K562 (cell line): ENCODE measurements around the gene DHRS11. TPM values are rescaled to one million over a fixed set of nuclear protein-coding genes. Genes with fewer than 3 reads are reported as not detected.

Experiments
- CHD4 ChIP-seq: fragments of 200-600 bp; sonication (generic); IDR thresholded peaks from 3 replicates; pipeline ENCODE4 v1.6.1; 2012; ENCODE audit warnings: low read depth, mild to moderate bottlenecking, mixed read lengths, low read length, inconsistent platforms; ENCODE audit not compliant: insufficient read depth, insufficient replicate concordance, poor library complexity, severe bottlenecking
- CTBP1 ChIP-seq: fragments of 450-650 bp; IDR thresholded peaks from 2 replicates; pipeline ENCODE4 v1.6.1; 2016; ENCODE audit warnings: borderline replicate concordance
- EP400 ChIP-seq: fragments of 450-650 bp; IDR thresholded peaks from 2 replicates; pipeline ENCODE4 v1.6.1; 2017; ENCODE audit warnings: antibody characterized with exemption, mild to moderate bottlenecking, moderate library complexity
- FIP1L1 ChIP-seq: fragments of 200-400 bp; formaldehyde crosslinking; IDR thresholded peaks from 2 replicates; pipeline ENCODE4 v1.6.1; 2018; ENCODE audit warnings: mild to moderate bottlenecking, low read depth, low read length; ENCODE audit not compliant: poor library complexity, severe bottlenecking
- FOXP4 ChIP-seq: sonication (generic); formaldehyde crosslinking; IDR thresholded peaks from 2 replicates; pipeline ENCODE4 v1.8.0; 2022; ENCODE audit warnings: mild to moderate bottlenecking, missing genetic modification reagents, borderline replicate concordance
- GABPB1 ChIP-seq: sonication (generic); formaldehyde crosslinking; IDR thresholded peaks from 2 replicates; pipeline ENCODE4 v1.8.0; 2022; ENCODE audit warnings: mild to moderate bottlenecking, missing genetic modification reagents
- HCFC1 ChIP-seq: IDR thresholded peaks from 2 replicates; pipeline ENCODE4 v1.6.1; 2012; ENCODE audit warnings: low read depth, low read length, improper control_type of control experiment
- HNRNPLL ChIP-seq: fragments of 200-400 bp; formaldehyde crosslinking; IDR thresholded peaks from 2 replicates; pipeline ENCODE4 v1.6.1; 2017; ENCODE audit warnings: low read length, low read depth, mild to moderate bottlenecking; ENCODE audit not compliant: poor library complexity, severe bottlenecking
- KDM4B ChIP-seq, 2 experiments: fragments of 450-650 bp in 1 of 2; sonication (generic) in 1 of 2; IDR thresholded peaks; 2 replicates each; pipeline ENCODE4 v1.6.1; 2016 to 2017; ENCODE audit warnings: borderline replicate concordance in 2 of 2, antibody characterized with exemption in 1 of 2, low read depth in 1 of 2, mild to moderate bottlenecking in 1 of 2
- MAZ ChIP-seq, 2 experiments: fragments of 450-650 bp in 1 of 2; sonication (generic) in 1 of 2; formaldehyde crosslinking; IDR thresholded peaks in 1 of 2; conservative IDR thresholded peaks in 1 of 2; 2 replicates each; pipeline versions ENCODE4 v1.4.0 to v1.5.0; 2020; ENCODE audit warnings: mild to moderate bottlenecking in 1 of 2, missing genetic modification reagents in 1 of 2
- PHB ChIP-seq: fragments of 250-450 bp; sonication (Bioruptor Pico); IDR thresholded peaks from 2 replicates; pipeline ENCODE4 v1.5.0; 2021
- PPARD ChIP-seq: fragments of 250-450 bp; sonication (Bioruptor Pico); IDR thresholded peaks from 2 replicates; pipeline ENCODE4 v1.8.0; 2022; ENCODE audit warnings: inconsistent platforms, mild to moderate bottlenecking, moderate library complexity
- TAL1 ChIP-seq: fragments of 450-650 bp; IDR thresholded peaks from 2 replicates; pipeline ENCODE4 v1.6.1; 2016; ENCODE audit warnings: mild to moderate bottlenecking
- ZEB2 ChIP-seq: fragments of 450-650 bp; IDR thresholded peaks from 2 replicates; pipeline ENCODE4 v1.6.1; 2016
- polyA plus RNA-seq, 8 experiments: library from polyadenylated mRNA; depleted of rRNA in 4 of 8; stranded (reverse) in 5 of 8; unstranded in 3 of 8; fragments of >200 nt; fragmentation: Nextera tagmentation in 2 of 8; fragmentation: Illumina TruSeq in 1 of 8; extraction: Ambion mirVana in 2 of 8; extraction: Trizol in 1 of 8; gene quantifications; 2 replicates each; pipeline versions ENCODE4 v1.2.1 to v1.2.3, GENCODE V29; 2011 to 2014; ENCODE audit warnings: inconsistent platforms in 1 of 8, missing spikeins in 1 of 8
- total RNA-seq, 7 experiments: library from RNA; depleted of rRNA in 6 of 7; stranded (reverse); fragments of >200 nt in 6 of 7; fragmentation: Illumina TruSeq in 2 of 7; extraction: Trizol in 2 of 7; gene quantifications; 2 replicates each; pipeline versions ENCODE4 v1.2.1 to v1.2.3, GENCODE V29; 2011 to 2021; ENCODE audit warnings: low replicate concordance in 1 of 7
- TF ChIP-seq, protein P1 (sequence below): sonication (generic); formaldehyde crosslinking; IDR thresholded peaks from 2 replicates; pipeline ENCODE4 v1.9.0; 2022; ENCODE audit warnings: mild to moderate bottlenecking, missing genetic modification reagents
- TF ChIP-seq, protein P2 (sequence below), 2 experiments: fragments of 150-350 bp in 1 of 2; IDR thresholded peaks; 2 replicates each; pipeline ENCODE4 v1.6.1; 2012 to 2016; ENCODE audit warnings: low read depth in 2 of 2, low read length in 2 of 2, mild to moderate bottlenecking in 1 of 2, moderate library complexity in 1 of 2
- TF ChIP-seq, protein P3 (sequence below): fragments of 250-450 bp; sonication (Bioruptor Pico); IDR thresholded peaks from 2 replicates; pipeline ENCODE4 v1.5.0; 2020; ENCODE audit warnings: mild to moderate bottlenecking

The DHRS11 gene
- total and polyA plus RNA-seq, 9 of the 15 experiments (the other 6 are each of a cell fraction or from before 2014, with no cell fraction given) = 15.2 to 123 (median 59.8) TPM

GRCh38 chr17:36545465-36546417 lies 45.9 kb upstream of the DHRS11 start (continued):
- TF ChIP-seq EP400 (peak; percentile 92), GABPB1 (CRISPR knock-in tag) (peak; percentile 55; the same call in 1 of the 2 replicates), HNRNPLL (peak; percentile 66), TAL1 (no peak), CHD4 (no peak), CTBP1 (peak; percentile 83), FOXP4 (no peak), PPARD (CRISPR knock-in tag) (no peak), KDM4B (IDR thresholded peaks at IDR 0.05; ENCODE audit: borderline replicate concordance in 2 of 2, low read depth in 1 of 2) (peak in 1 of 2 experiments; percentile 77; a peak in 1 of 4 replicates), FIP1L1 (peak; percentile 79), ZEB2 (peak; percentile 100), PHB (CRISPR knock-in tag) (0 out of 2 replicates have a peak, but pooled peaks have one; percentile 30), MAZ (CRISPR knock-in tag; conservative IDR thresholded peaks at IDR 0.05 in 1 of 2, IDR thresholded peaks at IDR 0.05 in 1 of 2) (peak; percentile 98 to 99), HCFC1 (peak; percentile 84)
- TF ChIP-seq, protein P1, sequence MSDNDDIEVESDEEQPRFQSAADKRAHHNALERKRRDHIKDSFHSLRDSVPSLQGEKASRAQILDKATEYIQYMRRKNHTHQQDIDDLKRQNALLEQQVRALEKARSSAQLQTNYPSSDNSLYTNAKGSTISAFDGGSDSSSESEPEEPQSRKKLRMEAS = 0 out of 2 replicates have a peak, but pooled peaks have one; percentile 25
- TF ChIP-seq, protein P2, sequence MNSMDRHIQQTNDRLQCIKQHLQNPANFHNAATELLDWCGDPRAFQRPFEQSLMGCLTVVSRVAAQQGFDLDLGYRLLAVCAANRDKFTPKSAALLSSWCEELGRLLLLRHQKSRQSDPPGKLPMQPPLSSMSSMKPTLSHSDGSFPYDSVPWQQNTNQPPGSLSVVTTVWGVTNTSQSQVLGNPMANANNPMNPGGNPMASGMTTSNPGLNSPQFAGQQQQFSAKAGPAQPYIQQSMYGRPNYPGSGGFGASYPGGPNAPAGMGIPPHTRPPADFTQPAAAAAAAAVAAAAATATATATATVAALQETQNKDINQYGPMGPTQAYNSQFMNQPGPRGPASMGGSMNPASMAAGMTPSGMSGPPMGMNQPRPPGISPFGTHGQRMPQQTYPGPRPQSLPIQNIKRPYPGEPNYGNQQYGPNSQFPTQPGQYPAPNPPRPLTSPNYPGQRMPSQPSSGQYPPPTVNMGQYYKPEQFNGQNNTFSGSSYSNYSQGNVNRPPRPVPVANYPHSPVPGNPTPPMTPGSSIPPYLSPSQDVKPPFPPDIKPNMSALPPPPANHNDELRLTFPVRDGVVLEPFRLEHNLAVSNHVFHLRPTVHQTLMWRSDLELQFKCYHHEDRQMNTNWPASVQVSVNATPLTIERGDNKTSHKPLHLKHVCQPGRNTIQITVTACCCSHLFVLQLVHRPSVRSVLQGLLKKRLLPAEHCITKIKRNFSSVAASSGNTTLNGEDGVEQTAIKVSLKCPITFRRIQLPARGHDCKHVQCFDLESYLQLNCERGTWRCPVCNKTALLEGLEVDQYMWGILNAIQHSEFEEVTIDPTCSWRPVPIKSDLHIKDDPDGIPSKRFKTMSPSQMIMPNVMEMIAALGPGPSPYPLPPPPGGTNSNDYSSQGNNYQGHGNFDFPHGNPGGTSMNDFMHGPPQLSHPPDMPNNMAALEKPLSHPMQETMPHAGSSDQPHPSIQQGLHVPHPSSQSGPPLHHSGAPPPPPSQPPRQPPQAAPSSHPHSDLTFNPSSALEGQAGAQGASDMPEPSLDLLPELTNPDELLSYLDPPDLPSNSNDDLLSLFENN (IDR thresholded peaks at IDR 0.05; ENCODE audit: low read depth in 2 of 2, low read length in 2 of 2) = 0 out of 4 replicates have a peak, but pooled peaks of 1 of the 2 experiments have one; percentile 39
- TF ChIP-seq, protein P3, sequence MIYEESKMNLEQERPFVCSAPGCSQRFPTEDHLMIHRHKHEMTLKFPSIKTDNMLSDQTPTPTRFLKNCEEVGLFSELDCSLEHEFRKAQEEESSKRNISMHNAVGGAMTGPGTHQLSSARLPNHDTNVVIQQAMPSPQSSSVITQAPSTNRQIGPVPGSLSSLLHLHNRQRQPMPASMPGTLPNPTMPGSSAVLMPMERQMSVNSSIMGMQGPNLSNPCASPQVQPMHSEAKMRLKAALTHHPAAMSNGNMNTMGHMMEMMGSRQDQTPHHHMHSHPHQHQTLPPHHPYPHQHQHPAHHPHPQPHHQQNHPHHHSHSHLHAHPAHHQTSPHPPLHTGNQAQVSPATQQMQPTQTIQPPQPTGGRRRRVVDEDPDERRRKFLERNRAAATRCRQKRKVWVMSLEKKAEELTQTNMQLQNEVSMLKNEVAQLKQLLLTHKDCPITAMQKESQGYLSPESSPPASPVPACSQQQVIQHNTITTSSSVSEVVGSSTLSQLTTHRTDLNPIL = no peak
